GM12878 (cell line): Measurements from ENCODE around the gene HYDIN.
"Not testable (repeated sequence)": the region's sequence is repeated elsewhere in the genome, so short reads cannot be mapped to it uniquely, and the experiment has no call there.

Source experiments
- ATF2 ChIP-seq: IDR thresholded peaks from 2 replicates; pipeline ENCODE4 v1.6.1; 2012; ENCODE audit warnings: low read length, inconsistent platforms
- CTCF ChIP-seq, 3 experiments: IDR thresholded peaks in 2 of 3; conservative IDR thresholded peaks in 1 of 3; 2 replicates each; pipeline ENCODE4 v1.5.1; 2011; ENCODE audit warnings: low read depth in 3 of 3, low read length in 3 of 3, mild to moderate bottlenecking in 3 of 3, control low read depth in 2 of 3, moderate library complexity in 2 of 3, inconsistent platforms in 1 of 3, mixed read lengths in 1 of 3; ENCODE audit not compliant: control insufficient read depth in 2 of 3, insufficient read depth in 1 of 3; ENCODE audit errors: extremely low read depth in 1 of 3
- EP300 ChIP-seq, 2 experiments: fragments of 150-350 bp in 1 of 2; IDR thresholded peaks; 2 replicates each; pipeline ENCODE4 v1.6.1; 2011 to 2012; ENCODE audit warnings: low read depth in 2 of 2, low read length in 2 of 2, borderline replicate concordance in 1 of 2, improper control_type of control experiment in 1 of 2, inconsistent platforms in 1 of 2; ENCODE audit not compliant: control insufficient read depth in 1 of 2
- ETV6 ChIP-seq, 2 experiments: fragments of 450-650 bp in 1 of 2; IDR thresholded peaks in 1 of 2; conservative IDR thresholded peaks in 1 of 2; 2 replicates each; pipeline ENCODE4 v1.6.1; 2014; ENCODE audit warnings: antibody characterized with exemption in 1 of 2, borderline replicate concordance in 1 of 2, low read depth in 1 of 2, mild to moderate bottlenecking in 1 of 2, moderate library complexity in 1 of 2
- POLR2A ChIP-seq: IDR thresholded peaks from 2 replicates; pipeline ENCODE4 v1.6.1; 2011; ENCODE audit warnings: low read depth, mild to moderate bottlenecking, low read length
- SUPT20H ChIP-seq: IDR thresholded peaks from 2 replicates; pipeline ENCODE4 v1.6.1; 2011; ENCODE audit warnings: low read depth, mild to moderate bottlenecking, low read length, moderate library complexity, borderline replicate concordance; ENCODE audit not compliant: control insufficient read depth
- ZNF217 ChIP-seq: fragments of 450-650 bp; IDR thresholded peaks from 2 replicates; pipeline ENCODE4 v1.6.1; 2017; ENCODE audit warnings: antibody characterized with exemption, mild to moderate bottlenecking

DNA sequence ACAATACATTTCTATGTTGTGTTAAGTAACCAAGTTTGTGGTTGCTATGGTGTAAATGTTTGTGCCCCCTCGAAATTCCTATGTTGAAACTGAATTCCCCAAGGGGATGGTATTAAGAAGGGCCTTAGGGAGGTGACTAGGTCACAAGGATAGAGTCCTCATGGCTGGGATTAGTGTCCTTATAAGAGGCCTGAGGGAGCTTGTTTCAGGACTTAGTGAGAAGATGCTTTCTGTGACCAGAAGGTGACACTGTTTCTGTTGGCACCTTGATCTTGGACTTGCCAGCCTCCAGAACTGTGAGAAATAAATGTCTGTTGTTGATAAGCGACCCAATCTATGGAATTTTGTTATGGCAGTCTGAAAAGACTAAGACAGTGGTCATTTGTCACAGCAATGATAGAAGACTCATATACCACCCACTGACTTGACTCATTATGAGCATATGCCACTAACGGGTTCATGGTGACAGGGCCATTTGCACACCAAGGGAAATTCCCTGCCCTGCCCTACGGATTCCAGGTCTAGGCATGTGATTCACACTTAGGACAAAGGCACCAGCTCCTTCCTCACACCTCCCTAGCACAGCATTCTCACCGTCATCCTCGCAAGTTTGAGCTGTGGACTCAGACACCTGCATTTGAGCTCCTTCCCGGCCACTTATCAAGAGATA is 290.7 kb downstream of the HYDIN start:
- not testable (repeated sequence) for TF ChIP-seq EP300 (IDR thresholded peaks at IDR 0.05; ENCODE audit: borderline replicate concordance in 1 of 2, control insufficient read depth in 1 of 2, low read depth in 2 of 2, low read length in 2 of 2); ZNF217; CTCF (IDR thresholded peaks at IDR 0.05 in 2 of 3, conservative IDR thresholded peaks at IDR 0.05 in 1 of 3; ENCODE audit: control insufficient read depth in 2 of 3, extremely low read depth in 1 of 3, insufficient read depth in 1 of 3, low read depth in 3 of 3, low read length in 3 of 3); SUPT20H; POLR2A; ETV6 (conservative IDR thresholded peaks at IDR 0.05 in 1 of 2, IDR thresholded peaks at IDR 0.05 in 1 of 2; ENCODE audit: borderline replicate concordance in 1 of 2, low read depth in 1 of 2); ATF2
